ENCODE results near the gene PIGH.
"Not testable (repeated sequence)": the region's sequence is repeated elsewhere in the genome, so short reads cannot be mapped to it uniquely, and the experiment has no call there.

The PIGH gene

GRCh38 chr14:67547224-67547780, 52.8 kb downstream of the PIGH start:
- Histone ChIP-seq H4K12ac (ENCODE audit: low read depth, low read length) (no peak overlapping the region), H4K8ac (ENCODE audit: low read depth, low read length) (no peak overlapping the region)

GRCh38 chr14:67544590-67544989, 55.5 kb downstream of the PIGH start:
- H3K36me3 ChIP-seq (ENCODE audit: control insufficient read depth in 1 of 2, insufficient read depth in 2 of 2, low read length in 2 of 2): no peaks in the 10 kb centered on the region
- no peak overlapping the region for H2BK120ac ChIP-seq (ENCODE audit: insufficient read depth, low read length, poor library complexity)
- H3K23ac ChIP-seq (ENCODE audit: low read length): no peak overlapping the region
- DNase-seq: no peak
- H4K91ac ChIP-seq (ENCODE audit: low read depth, low read length): no peak overlapping the region
- H2BK5ac ChIP-seq (ENCODE audit: low read depth, low read length, poor library complexity): no peak overlapping the region
- H4K8ac ChIP-seq (ENCODE audit: low read depth, low read length): no peak overlapping the region
- H3K4me1 ChIP-seq (ENCODE audit: control insufficient read depth in 1 of 2, insufficient read depth in 2 of 2, low read length in 2 of 2): peaks cover 6 to 14% of the 10 kb centered on the region in 2 experiments
- H3K79me1 ChIP-seq (ENCODE audit: low read length): peaks cover 2% of the 10 kb centered on the region
- H3K27ac ChIP-seq (ENCODE audit: low read depth, low read length): no peak overlapping the region
- H3K9me3 ChIP-seq (ENCODE audit: insufficient read depth, low read depth, low read length): no peaks in the 10 kb centered on the region
- H3K4me2 ChIP-seq (ENCODE audit: low read length): no peak overlapping the region
- no peak overlapping the region for H3K4ac ChIP-seq (ENCODE audit: low read depth, low read length)
- peaks cover 2% of the 10 kb centered on the region for H3K79me2 ChIP-seq (ENCODE audit: control insufficient read depth, insufficient read depth, low read length, poor library complexity)
- no peak overlapping the region for H3K4me3 ChIP-seq (ENCODE audit: low read depth, low read length)
- no peak overlapping the region for H4K12ac ChIP-seq (ENCODE audit: low read depth, low read length)
- H3K27me3 ChIP-seq (ENCODE audit: insufficient read depth, low read length): no peaks in the 10 kb centered on the region
- no peak overlapping the region for H3K14ac ChIP-seq (ENCODE audit: low read length)
- WGBS (ENCODE audit: extremely low coverage, insufficient coverage, insufficient read length): no CpG with 5 or more reads among the region's 1 CpG
- no peak overlapping the region for H3K18ac ChIP-seq (ENCODE audit: low read length)
- H2AK5ac ChIP-seq (ENCODE audit: low read length): no peak overlapping the region
- H2BK12ac ChIP-seq (ENCODE audit: low read length): no peak overlapping the region
- no peak overlapping the region for H2AFZ ChIP-seq (ENCODE audit: insufficient read depth, low read length, poor library complexity)
- H3K9ac ChIP-seq (ENCODE audit: low read length): no peak overlapping the region

More at GRCh38 chr14:67547224-67547780, 52.8 kb downstream of the PIGH start:
- H3K4me3 ChIP-seq (ENCODE audit: low read depth, low read length): no peak overlapping the region
- no peak overlapping the region for H2BK12ac ChIP-seq (ENCODE audit: low read length)
- H3K18ac ChIP-seq (ENCODE audit: low read length): no peak overlapping the region
- no peaks in the 10 kb centered on the region for H3K9me3 ChIP-seq (ENCODE audit: insufficient read depth, low read depth, low read length)
- peaks cover 2% of the 10 kb centered on the region for H3K79me1 ChIP-seq (ENCODE audit: low read length)
- peaks cover 6 to 7% of the 10 kb centered on the region in 2 experiments for H3K4me1 ChIP-seq (ENCODE audit: control insufficient read depth in 1 of 2, insufficient read depth in 2 of 2, low read length in 2 of 2)
- no peak overlapping the region for H3K4me2 ChIP-seq (ENCODE audit: low read length)
- peak; percentile 27 to 80 for DNase-seq
- no peak overlapping the region for H2AFZ ChIP-seq (ENCODE audit: insufficient read depth, low read length, poor library complexity)
- H3K4ac ChIP-seq (ENCODE audit: low read depth, low read length): no peak overlapping the region
- no peaks in the 10 kb centered on the region for H3K36me3 ChIP-seq (ENCODE audit: control insufficient read depth in 1 of 2, insufficient read depth in 2 of 2, low read length in 2 of 2)
- no peak overlapping the region for H4K91ac ChIP-seq (ENCODE audit: low read depth, low read length)
- H2BK120ac ChIP-seq (ENCODE audit: insufficient read depth, low read length, poor library complexity): no peak overlapping the region
- no peak overlapping the region for H3K14ac ChIP-seq (ENCODE audit: low read length)
- WGBS (ENCODE audit: extremely low coverage, insufficient coverage, insufficient read length): no CpG with 5 or more reads among the region's 5 CpGs
- no peaks in the 10 kb centered on the region for H3K27me3 ChIP-seq (ENCODE audit: insufficient read depth, low read length)
- H3K79me2 ChIP-seq (ENCODE audit: control insufficient read depth, insufficient read depth, low read length, poor library complexity): peaks cover 2% of the 10 kb centered on the region
- H2AK5ac ChIP-seq (ENCODE audit: low read length): no peak overlapping the region
- no peak overlapping the region for H3K23ac ChIP-seq (ENCODE audit: low read length)
- no peak overlapping the region for H2BK5ac ChIP-seq (ENCODE audit: low read depth, low read length, poor library complexity)
- no peak overlapping the region for H3K27ac ChIP-seq (ENCODE audit: low read depth, low read length)
- H3K9ac ChIP-seq (ENCODE audit: low read length): no peak overlapping the region

- H2AFZ ChIP-seq (ENCODE audit: insufficient read depth, low read length, poor library complexity); H2BK5ac ChIP-seq (ENCODE audit: low read depth, low read length, poor library complexity); H3K23ac ChIP-seq (ENCODE audit: low read length); H3K79me2 ChIP-seq (ENCODE audit: control insufficient read depth, insufficient read depth, low read length, poor library complexity); H3K4me2 ChIP-seq (ENCODE audit: low read length); DNase-seq; H4K91ac ChIP-seq (ENCODE audit: low read depth, low read length); H3K27me3 ChIP-seq (ENCODE audit: insufficient read depth, low read length); H3K14ac ChIP-seq (ENCODE audit: low read length); H2BK12ac ChIP-seq (ENCODE audit: low read length); H3K4me3 ChIP-seq (ENCODE audit: low read depth, low read length); H3K27ac ChIP-seq (ENCODE audit: low read depth, low read length); H4K12ac ChIP-seq (ENCODE audit: low read depth, low read length); H3K79me1 ChIP-seq (ENCODE audit: low read length); H3K4ac ChIP-seq (ENCODE audit: low read depth, low read length); H2BK120ac ChIP-seq (ENCODE audit: insufficient read depth, low read length, poor library complexity); H3K36me3 ChIP-seq (ENCODE audit: control insufficient read depth in 1 of 2, insufficient read depth in 2 of 2, low read length in 2 of 2); H2AK5ac ChIP-seq (ENCODE audit: low read length); H3K18ac ChIP-seq (ENCODE audit: low read length); H3K9me3 ChIP-seq (ENCODE audit: insufficient read depth, low read depth, low read length); H3K9ac ChIP-seq (ENCODE audit: low read length); H4K8ac ChIP-seq (ENCODE audit: low read depth, low read length): not testable (repeated sequence)
- peaks cover 6 to 14% of the 10 kb centered on the region in 2 experiments for H3K4me1 ChIP-seq (ENCODE audit: control insufficient read depth in 1 of 2, insufficient read depth in 2 of 2, low read length in 2 of 2)
- WGBS (ENCODE audit: extremely low coverage, insufficient coverage, insufficient read length): no CpG with 5 or more reads among the region's 13 CpGs
These were observed 57.4 kb downstream of the PIGH start for GRCh38 chr14:67542620-67543019.

- no peak overlapping the region for H3K4ac ChIP-seq (ENCODE audit: low read depth, low read length)
- H2BK12ac ChIP-seq (ENCODE audit: low read length): no peak overlapping the region
- no peak overlapping the region for H3K23ac ChIP-seq (ENCODE audit: low read length)
- H2BK120ac ChIP-seq (ENCODE audit: insufficient read depth, low read length, poor library complexity): no peak overlapping the region
- H3K36me3 ChIP-seq (ENCODE audit: control insufficient read depth in 1 of 2, insufficient read depth in 2 of 2, low read length in 2 of 2): no peaks in the 10 kb centered on the region
- no peak overlapping the region for H3K27ac ChIP-seq (ENCODE audit: low read depth, low read length)
- H4K8ac ChIP-seq (ENCODE audit: low read depth, low read length): peak overlapping the region; percentile 24
- no peak overlapping the region for H3K9ac ChIP-seq (ENCODE audit: low read length)
- H3K79me2 ChIP-seq (ENCODE audit: control insufficient read depth, insufficient read depth, low read length, poor library complexity): no peaks in the 10 kb centered on the region
- H3K18ac ChIP-seq (ENCODE audit: low read length): no peak overlapping the region
- no peak overlapping the region for H4K12ac ChIP-seq (ENCODE audit: low read depth, low read length)
- no peak overlapping the region for H2AK5ac ChIP-seq (ENCODE audit: low read length)
- no peaks in the 10 kb centered on the region for H3K27me3 ChIP-seq (ENCODE audit: insufficient read depth, low read length)
- no peak overlapping the region for H3K14ac ChIP-seq (ENCODE audit: low read length)
- no peak overlapping the region for H2AFZ ChIP-seq (ENCODE audit: insufficient read depth, low read length, poor library complexity)
- H2BK5ac ChIP-seq (ENCODE audit: low read depth, low read length, poor library complexity): no peak overlapping the region
- peak in 1 of 2 donors; percentile 10 for DNase-seq
- H3K4me3 ChIP-seq (ENCODE audit: low read depth, low read length): no peak overlapping the region
- no peak overlapping the region for H4K91ac ChIP-seq (ENCODE audit: low read depth, low read length)
- H3K9me3 ChIP-seq (ENCODE audit: insufficient read depth, low read depth, low read length): no peaks in the 10 kb centered on the region
- H3K79me1 ChIP-seq (ENCODE audit: low read length): no peaks in the 10 kb centered on the region
- H3K4me1 ChIP-seq (ENCODE audit: control insufficient read depth in 1 of 2, insufficient read depth in 2 of 2, low read length in 2 of 2): peaks cover 0 to 7% of the 10 kb centered on the region in 2 experiments
- H3K4me2 ChIP-seq (ENCODE audit: low read length): peak overlapping the region; percentile 32
- WGBS (ENCODE audit: extremely low coverage, insufficient coverage, insufficient read length): no CpG with 5 or more reads among the region's 24 CpGs
These were observed 58.4 kb downstream of the PIGH start for GRCh38 chr14:67541448-67542387.

All from trophoblast cell (in vitro differentiated cells and primary cell).